ENCODE results near the gene IGF2R. TPM values are rescaled to one million over a fixed set of nuclear protein-coding genes. Genes with fewer than 3 reads are reported as not detected.

The IGF2R gene
- total and polyA plus RNA-seq, 2 of the 13 experiments (the other 11 are each of a cell fraction or from before 2014, with no cell fraction given): 38.3 to 70.0 TPM

- TF ChIP-seq SRSF9 (IDR thresholded peaks at IDR 0.05; ENCODE audit: borderline replicate concordance, insufficient read depth, low read depth, low read length, poor library complexity, severe bottlenecking): peak; percentile 13
Observed at GRCh38 chr6:159955945-159956361, 12.9 kb upstream of the IGF2R start (continued).

GRCh38 chr6:159957071-159957673 lies 11.7 kb upstream of the IGF2R start:
- H3K27me3 ChIP-seq (ENCODE audit: control insufficient read depth in 1 of 2, insufficient read depth in 2 of 2, low read length in 2 of 2): peaks cover 4 to 41% of the 10 kb centered on the region in 2 experiments
- no TSS peak for BruUV-seq (replicated peaks)
- no peak for DNase-seq (ENCODE audit: low spot score)
- in situ Hi-C loops (cut with HindIII; ENCODE audit: extremely low pct_ligation_motif_present, low pct_unique_long_range_greater_than_20kb) (no loop called here), intact Hi-C loops (cut with micrococcal nuclease; ENCODE audit: unreplicated experiment) (no loop called here)
- POLR2A ChIA-PET: no interaction called here
- H3K79me2 ChIP-seq (ENCODE audit: insufficient read depth, low read length): no peaks in the 10 kb centered on the region
- H3K4me2 ChIP-seq (ENCODE audit: low read depth, low read length): no peak overlapping the region
- no peaks in the 10 kb centered on the region for H3K9me3 ChIP-seq (ENCODE audit: low read length)
- no peaks in the 10 kb centered on the region for H3K36me3 ChIP-seq (replicated peaks in 1 of 2; ENCODE audit: control insufficient read depth in 1 of 2, insufficient read depth in 2 of 2, low read length in 2 of 2)
- CTCF ChIA-PET (ENCODE audit: low intra/inter-chr PET ratio, low total read pairs): no interaction called here
- H4K20me1 ChIP-seq (ENCODE audit: insufficient read depth, low read length): no peaks in the 10 kb centered on the region
- 26% methylated on average over 6 of the region's 6 CpGs for WGBS (ENCODE audit: low lambda C conversion rate)
- no peak overlapping the region for H3K9ac ChIP-seq (ENCODE audit: insufficient read depth, low read depth, low read length)
- peaks cover 23% of the 10 kb centered on the region for H3K4me1 ChIP-seq (ENCODE audit: insufficient read depth, low read length)
- no peak overlapping the region for H3K27ac ChIP-seq (ENCODE audit: extremely low read length, insufficient read depth, low read length)
- no peak overlapping the region for H3K4me3 ChIP-seq (replicated peaks in 1 of 3; ENCODE audit: insufficient read depth in 1 of 3, low read depth in 2 of 3, low read length in 3 of 3)
- ATAC-seq: no peak
- H2AFZ ChIP-seq (ENCODE audit: low read length): no peak overlapping the region
- no peak for FAIRE-seq
- TF ChIP-seq RERE (CRISPR knock-in tag; IDR thresholded peaks at IDR 0.05; ENCODE audit: low read depth) (no peak), ZBED4 (CRISPR knock-in tag; IDR thresholded peaks at IDR 0.05; ENCODE audit: borderline replicate concordance) (no peak), RFX5 (IDR thresholded peaks at IDR 0.05; ENCODE audit: low read depth, low read length) (peak; percentile 37; the same call in 1 of the 2 replicates)

All from HepG2 (cell line).